ENCODE results near the gene STXBP5L.
"Not testable (repeated sequence)": the region's sequence is repeated elsewhere in the genome, so short reads cannot be mapped to it uniquely, and the experiment has no call there.

The STXBP5L gene

DNA sequence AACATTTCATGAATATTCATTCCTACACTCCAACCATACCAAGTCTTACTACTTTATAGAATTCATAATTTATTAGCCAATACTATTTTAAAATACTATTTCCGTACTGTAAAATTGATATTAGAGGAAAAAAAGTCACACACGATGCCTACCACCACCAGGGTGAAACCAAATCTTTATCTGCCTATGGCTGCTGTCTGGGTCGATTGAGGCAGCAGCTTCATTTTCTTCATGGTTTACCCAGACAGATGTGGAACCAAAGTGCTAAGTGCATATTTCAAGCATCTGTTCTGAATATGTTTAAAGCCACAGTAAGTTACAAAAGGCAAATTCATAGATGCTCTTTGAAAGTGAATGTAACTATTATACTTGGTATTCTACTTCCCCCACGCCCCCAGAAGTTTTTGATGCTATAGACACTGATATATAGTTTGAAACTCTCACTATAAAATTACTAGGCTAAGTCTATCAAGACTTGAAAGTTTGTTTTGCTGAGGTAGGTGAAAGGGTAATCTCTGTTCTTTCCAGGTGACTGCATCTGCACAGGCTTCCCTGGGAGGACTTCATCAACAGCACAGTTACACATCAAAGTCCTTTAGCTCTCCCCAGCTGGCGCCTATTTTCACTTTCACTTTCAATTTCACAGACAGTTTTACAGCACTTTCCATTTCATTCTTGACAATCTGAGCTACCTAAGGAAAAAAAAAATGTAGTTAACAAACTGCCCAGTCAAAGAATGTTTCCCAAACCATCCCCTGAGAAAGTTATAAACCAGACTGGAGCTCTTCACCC is 523.9 kb downstream of the STXBP5L start:
- DNase-seq (ENCODE audit: low read depth), result peak; percentile 14

DNA sequence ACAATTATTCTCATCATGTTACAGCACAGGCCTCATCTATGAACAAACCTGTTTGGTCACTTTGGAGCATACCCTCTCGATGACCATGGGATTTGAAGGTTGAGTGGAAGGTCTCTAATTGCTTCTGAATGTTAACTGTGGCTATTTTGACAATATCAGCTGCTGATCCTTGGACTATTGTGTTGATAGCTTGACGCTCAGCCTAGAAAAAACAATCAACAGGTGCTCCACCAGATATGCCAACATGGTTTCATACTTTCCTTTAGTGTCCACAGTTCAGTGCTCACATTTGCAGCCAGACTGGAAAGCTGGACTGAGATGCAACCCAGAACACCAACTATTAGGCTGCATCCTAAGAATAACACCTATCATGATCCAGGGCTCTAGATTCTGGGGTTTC is 528.1 kb downstream of the STXBP5L start:
- no peak for DNase-seq (ENCODE audit: low read depth)

DNA sequence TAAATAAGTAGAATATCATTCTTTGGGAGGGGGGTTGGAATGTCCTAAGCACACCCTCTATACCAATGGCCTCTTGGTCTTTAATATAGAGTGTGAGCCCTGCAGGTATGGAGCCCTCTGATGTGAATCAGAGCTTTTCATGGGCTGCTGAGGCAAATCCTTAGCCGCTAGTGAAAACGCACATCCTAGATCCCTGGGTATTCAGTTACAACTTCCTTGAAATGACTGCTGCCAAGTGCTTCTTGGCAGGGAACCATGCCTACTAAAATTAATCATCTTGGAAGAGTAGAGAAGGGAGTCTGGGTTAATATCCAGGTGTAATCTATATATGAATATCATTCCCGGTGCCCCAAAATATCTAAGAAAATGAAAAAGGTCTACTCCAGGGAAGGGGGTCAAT is 528.6 kb downstream of the STXBP5L start:
- no peak for DNase-seq (ENCODE audit: low read depth)

DNA sequence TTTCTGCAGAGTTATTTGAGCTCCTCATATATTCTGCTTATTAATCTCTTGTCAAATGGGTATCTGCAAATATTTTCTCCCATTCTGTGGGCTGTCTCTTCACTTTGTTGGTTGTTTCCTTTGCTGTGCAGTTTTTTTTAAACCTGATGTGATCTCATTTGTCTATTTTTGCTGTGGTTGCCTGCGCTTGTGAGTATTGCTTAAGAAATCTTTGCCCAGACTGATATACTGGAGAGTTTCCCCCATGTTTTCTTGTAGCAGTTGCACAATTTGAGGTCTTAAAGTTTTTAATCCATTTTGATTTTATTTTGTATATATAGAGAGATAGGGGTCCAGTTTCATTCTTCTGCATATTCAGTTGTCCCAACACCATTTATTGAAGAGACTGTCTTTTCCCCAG is 535.5 kb downstream of the STXBP5L start:
- DNase-seq (ENCODE audit: low read depth), result no peak

DNA sequence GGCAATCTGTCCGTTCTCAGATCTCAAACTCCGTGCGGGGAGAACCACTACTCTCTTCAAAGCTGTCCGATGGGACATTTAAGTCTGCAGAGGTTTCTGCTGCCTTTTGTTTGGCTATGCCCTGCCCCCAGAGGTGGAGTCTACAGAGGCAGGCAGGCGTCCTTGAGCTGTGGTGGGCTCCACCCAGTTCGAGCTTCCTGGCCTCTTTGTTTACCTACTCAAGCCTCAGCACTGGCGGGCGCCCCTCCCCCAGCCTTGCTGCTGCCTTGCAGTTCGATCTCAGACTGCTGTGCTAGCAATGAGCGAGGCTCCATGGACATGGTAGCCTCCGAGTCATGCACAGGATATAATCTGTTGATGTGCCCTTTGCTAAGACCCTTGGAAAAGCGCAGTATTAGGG is 543.7 kb downstream of the STXBP5L start:
- DNase-seq (ENCODE audit: low read depth), result not testable (repeated sequence)

DNA sequence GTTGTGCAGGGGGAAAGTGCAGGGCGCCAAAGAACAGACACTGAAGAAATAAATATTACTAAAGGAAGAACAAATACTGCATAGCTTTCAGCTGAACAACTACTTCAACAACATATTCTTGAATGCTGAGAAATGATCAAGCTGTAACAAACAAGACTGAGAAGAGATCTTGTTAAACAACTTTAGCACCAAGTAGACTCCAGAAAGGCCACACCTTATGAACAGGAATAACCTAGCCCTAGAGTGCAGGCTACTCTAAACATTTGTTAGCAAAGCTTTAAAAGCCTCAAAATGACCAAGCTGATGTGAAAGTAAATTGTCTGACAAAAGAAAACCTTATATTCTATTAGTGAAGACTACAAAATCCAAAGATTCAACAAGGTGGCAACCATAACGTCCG is 554.6 kb downstream of the STXBP5L start:
- no peak for DNase-seq (ENCODE audit: low read depth)

DNA sequence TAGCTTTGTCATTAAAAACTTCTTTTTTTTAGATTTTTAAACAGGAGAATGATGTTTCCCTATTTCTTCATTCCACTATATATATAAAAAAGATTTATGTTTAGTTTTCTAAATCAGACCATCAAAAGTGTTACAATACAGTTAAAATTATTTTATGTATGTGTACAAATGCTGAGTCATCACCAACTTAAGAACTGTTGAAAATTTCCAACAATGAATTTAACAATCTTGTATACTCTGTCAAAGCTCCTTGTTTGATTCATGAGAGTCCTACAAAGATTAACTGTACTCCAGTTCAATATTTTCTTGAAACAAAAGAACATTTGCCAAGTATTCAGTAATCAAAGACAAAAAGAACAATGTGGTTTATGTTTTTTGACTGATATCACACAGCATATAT is 555.7 kb downstream of the STXBP5L start:
- DNase-seq (ENCODE audit: low read depth), result no peak

DNA sequence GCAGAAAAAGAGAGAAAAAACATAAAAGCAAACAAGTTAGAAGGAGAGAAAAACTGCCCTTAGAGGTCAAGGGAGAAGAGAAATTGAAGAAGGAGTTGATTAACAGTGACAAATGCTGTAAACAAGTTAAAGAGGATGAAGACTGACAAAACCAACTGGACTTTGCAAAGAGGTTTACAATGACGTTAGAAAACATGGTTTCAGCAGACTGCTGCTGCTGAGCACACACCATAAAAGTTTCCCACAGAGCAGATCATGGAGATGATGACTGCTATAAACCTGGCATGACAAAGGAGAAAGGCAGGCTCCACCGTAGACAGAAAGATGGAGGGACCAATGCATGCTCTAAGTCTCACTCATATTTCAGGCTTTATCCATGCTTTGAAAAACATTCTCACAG is 559.1 kb downstream of the STXBP5L start:
- no peak for DNase-seq (ENCODE audit: low read depth)

DNA sequence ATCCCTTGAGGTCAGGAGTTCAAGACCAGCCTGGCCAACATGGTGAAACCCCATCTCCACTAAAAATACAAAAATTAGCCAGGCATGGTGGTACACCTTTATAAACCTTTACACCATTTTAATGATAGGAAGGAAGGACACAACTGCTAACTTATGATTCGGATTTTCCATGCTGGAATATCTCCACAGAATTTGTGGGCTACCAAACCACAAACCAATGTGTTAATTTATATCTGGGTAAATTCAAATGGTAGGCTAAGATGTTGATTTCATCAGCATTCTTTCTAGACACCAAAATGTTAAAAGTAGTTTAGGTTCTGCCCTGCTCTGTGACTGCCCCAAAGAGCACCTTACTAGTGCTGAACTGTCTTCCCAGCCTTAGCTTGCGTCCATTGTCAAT is 565.0 kb downstream of the STXBP5L start:
- DNase-seq (ENCODE audit: low read depth), result no peak

All from activated T-cell treated with anti-CD3 and anti-CD28 coated beads for 1 hour (primary cell).